Breast epithelium (tissue), 4 donors: ENCODE data around the gene FCER2. TPM values are rescaled to one million over a fixed set of nuclear protein-coding genes. Genes with fewer than 3 reads are reported as not detected.
A peak's percentile ranks its signal among the peaks of the same experiment; 100 is the strongest.

Experiments used
- DNase-seq, 2 donors: peaks; one replicate each; pipeline ENCODE4 v3.0.0-alpha.2; 2019; ENCODE audit warnings: low spot score in 2 of 2
- H3K27ac ChIP-seq, 2 donors: fragments of 200-600 bp; sonication (generic) in 1 of 2; one replicate each; pipeline ENCODE4 v1.5.1; 2016 to 2019; ENCODE audit warnings: mild to moderate bottlenecking in 1 of 2
- H3K27me3 ChIP-seq, 2 donors: fragments of 200-600 bp; sonication (generic) in 1 of 2; one replicate each; pipeline versions ENCODE4 v1.5.1 to v1.6.0; 2017 to 2019; ENCODE audit warnings: control low read depth in 1 of 2, mild to moderate bottlenecking in 1 of 2
- H3K36me3 ChIP-seq: fragments of 200-600 bp; one replicate; pipeline ENCODE4 v1.5.1; 2019
- H3K4me1 ChIP-seq, 2 donors: fragments of 200-600 bp; sonication (generic); one replicate each; pipeline ENCODE4 v1.5.1; 2016 to 2019; ENCODE audit warnings: control low read depth in 1 of 2
- H3K4me3 ChIP-seq, 3 donors: fragments of 200-600 bp; sonication (generic); 1 replicate in 2 of 3; 2 replicates in 1 of 3; pipeline ENCODE4 v1.5.1; 2016 to 2019; ENCODE audit warnings: mild to moderate bottlenecking in 3 of 3, moderate library complexity in 2 of 3
- H3K9me3 ChIP-seq, 2 donors: fragments of 200-600 bp; sonication (generic) in 1 of 2; one replicate each; pipeline ENCODE4 v1.5.1; 2016 to 2019; ENCODE audit warnings: control low read depth in 1 of 2
- CTCF ChIP-seq, 3 donors: fragments of 450-650 bp; IDR thresholded peaks; one replicate each; pipeline ENCODE4 v1.5.1; 2016 to 2017; ENCODE audit warnings: antibody characterized with exemption in 3 of 3, mild to moderate bottlenecking in 3 of 3, moderate library complexity in 3 of 3
- POLR2A ChIP-seq: fragments of 450-650 bp; IDR thresholded peaks from one replicate; pipeline ENCODE4 v1.6.1; 2016; ENCODE audit warnings: antibody characterized with exemption, mild to moderate bottlenecking, moderate library complexity
- POLR2AphosphoS5 ChIP-seq, 3 donors: sonication (generic); formaldehyde crosslinking; IDR thresholded peaks; one replicate each; pipeline ENCODE4 v1.6.1; 2017; ENCODE audit warnings: antibody characterized with exemption in 3 of 3
- intact Hi-C: fragments of 100-400 bp; cut with DNase I; formaldehyde crosslinking; loops from one replicate; pipeline ENCODE4 v1.15.1; 2023; ENCODE audit warnings: low total_unique reads
- total RNA-seq, 3 donors: library from RNA; depleted of rRNA; stranded (reverse); fragments of >200 nt; gene quantifications; one replicate each; pipeline ENCODE4 v1.1.0, GENCODE V29; 2016

The FCER2 gene
- total RNA-seq, 3 donors from 2014 or later = 0.29 to 0.48 TPM; not detected in 1

- no peak overlapping the region for H3K27ac ChIP-seq
Observed at GRCh38 chr19:7661744-7662538, 40.0 kb downstream of the FCER2 start.

GRCh38 chr19:7658219-7658686 lies 43.7 kb downstream of the FCER2 start:
- Histone ChIP-seq H3K4me1 (no peaks in the 10 kb centered on the region), H3K4me3 (no peak overlapping the region), H3K9me3 (no peaks in the 10 kb centered on the region), H3K27me3 (no peaks in the 10 kb centered on the region), H3K36me3 (no peaks in the 10 kb centered on the region), H3K27ac (no peak overlapping the region)
- no peak for DNase-seq
- no peak for TF ChIP-seq POLR2AphosphoS5 (IDR thresholded peaks at IDR 0.05)
- intact Hi-C loops = no loop called here

More at GRCh38 chr19:7661744-7662538, 40.0 kb downstream of the FCER2 start:
- Histone ChIP-seq H3K36me3 (no peaks in the 10 kb centered on the region), H3K4me1 (no peaks in the 10 kb centered on the region), H3K9me3 (no peaks in the 10 kb centered on the region), H3K27me3 (no peaks in the 10 kb centered on the region), H3K4me3 (no peak overlapping the region)
- TF ChIP-seq CTCF (IDR thresholded peaks at IDR 0.05) (no peak), POLR2A (no peak), POLR2AphosphoS5 (IDR thresholded peaks at IDR 0.05) (no peak)
- DNase-seq = no peak
- intact Hi-C loops = no loop called here

- no peak for DNase-seq
- Histone ChIP-seq H3K4me3 (no peak overlapping the region), H3K4me1 (no peaks in the 10 kb centered on the region), H3K36me3 (no peaks in the 10 kb centered on the region), H3K27ac (no peak overlapping the region), H3K27me3 (no peaks in the 10 kb centered on the region), H3K9me3 (no peaks in the 10 kb centered on the region)
- intact Hi-C loops = loop anchor here (2.0 kb wide), 1 partner anchor 58 kb away; no protein-coding TSS in a partner anchor
- TF ChIP-seq POLR2A (no peak), CTCF (IDR thresholded peaks at IDR 0.05) (no peak), POLR2AphosphoS5 (IDR thresholded peaks at IDR 0.05) (no peak)
Observed at GRCh38 chr19:7657131-7657751, 44.7 kb downstream of the FCER2 start.

- Histone ChIP-seq H3K36me3 (no peaks in the 10 kb centered on the region), H3K4me1 (no peaks in the 10 kb centered on the region), H3K27ac (no peak overlapping the region), H3K4me3 (no peak overlapping the region), H3K9me3 (no peaks in the 10 kb centered on the region), H3K27me3 (no peaks in the 10 kb centered on the region)
- DNase-seq = no peak
- TF ChIP-seq POLR2A (no peak), CTCF (IDR thresholded peaks at IDR 0.05) (no peak), POLR2AphosphoS5 (IDR thresholded peaks at IDR 0.05) (no peak)
- intact Hi-C loops = no loop called here
Observed at GRCh38 chr19:7655581-7655980, 46.4 kb downstream of the FCER2 start.

- Histone ChIP-seq H3K27me3 (no peaks in the 10 kb centered on the region), H3K9me3 (no peaks in the 10 kb centered on the region), H3K4me3 (no peak overlapping the region), H3K36me3 (no peaks in the 10 kb centered on the region), H3K27ac (peak overlapping the region; percentile 36 to 61), H3K4me1 (no peaks in the 10 kb centered on the region)
- DNase-seq = no peak
- no peak for TF ChIP-seq POLR2A
- no peak for TF ChIP-seq CTCF (IDR thresholded peaks at IDR 0.05)
- TF ChIP-seq POLR2AphosphoS5 (IDR thresholded peaks at IDR 0.05) = no peak
- intact Hi-C loops = no loop called here
Observed at GRCh38 chr19:7654401-7654800, 47.5 kb downstream of the FCER2 start.
